ENCODE results near the gene FGF14.

GRCh38 chr13:101698400-101698799, 703.4 kb downstream of the FGF14 start:
- TF ChIP-seq CTCF (IDR thresholded peaks at IDR 0.05) (no peak), EZH2 (IDR thresholded peaks at IDR 0.05; ENCODE audit: borderline replicate concordance, insufficient read depth, low read depth, low read length, poor library complexity, severe bottlenecking) (no peak)

All from B cell (primary cell).